ENCODE data around the gene EPO. TPM values are rescaled to one million over a fixed set of nuclear protein-coding genes. Genes with fewer than 3 reads are reported as not detected.

The EPO gene
- total and polyA plus RNA-seq, 2 experiments from 2014 or later = not detected

GRCh38 chr7:100765250-100765649, 45.0 kb downstream of the EPO start:
- H3K27ac ChIP-seq = no peak overlapping the region
- no peaks in the 10 kb centered on the region for H3K36me3 ChIP-seq (ENCODE audit: low read depth)
- no peak overlapping the region for H2AFZ ChIP-seq
- no peaks in the 10 kb centered on the region for H3K9me3 ChIP-seq (ENCODE audit: low read depth)
- no peaks in the 10 kb centered on the region for H3K9me2 ChIP-seq (ENCODE audit: insufficient read depth)
- H3K4me2 ChIP-seq (ENCODE audit: unreplicated experiment) = no peak overlapping the region
- no peaks in the 10 kb centered on the region for H3K79me2 ChIP-seq (ENCODE audit: insufficient read depth)
- no peak for DNase-seq
- H4K20me1 ChIP-seq (ENCODE audit: insufficient read depth) = no peaks in the 10 kb centered on the region
- peaks cover 4% of the 10 kb centered on the region; the same call in 1 of the 2 replicates for H3K27me3 ChIP-seq (replicated peaks; ENCODE audit: insufficient read depth)
- WGBS, 2 experiments (ENCODE audit: low coverage in 1 of 2, low lambda C conversion rate in 2 of 2, missing lambda C conversion rate in 2 of 2) = 61 to 65% methylated on average over 16 of the region's 16 CpGs
- H3K9ac ChIP-seq = no peak overlapping the region
- in situ Hi-C loops (cut with MboI) = no loop called here
- TF ChIP-seq EZH2 (IDR thresholded peaks at IDR 0.05; ENCODE audit: insufficient read depth, poor library complexity, severe bottlenecking) = no peak
- no peak for TF ChIP-seq EZH2phosphoT487 (IDR thresholded peaks at IDR 0.05; ENCODE audit: insufficient read depth, low read depth)
- H3K4me1 ChIP-seq (ENCODE audit: insufficient read depth) = no peaks in the 10 kb centered on the region
- no peaks in the 10 kb centered on the region for H3F3A ChIP-seq (ENCODE audit: insufficient read depth)
- no peak overlapping the region for H3K4me3 ChIP-seq

- no peaks in the 10 kb centered on the region for H3K9me2 ChIP-seq (ENCODE audit: insufficient read depth)
- H3K4me2 ChIP-seq (ENCODE audit: unreplicated experiment) = no peak overlapping the region
- no peaks in the 10 kb centered on the region for H3K9me3 ChIP-seq (ENCODE audit: low read depth)
- no peaks in the 10 kb centered on the region for H3K79me2 ChIP-seq (ENCODE audit: insufficient read depth)
- TF ChIP-seq EZH2phosphoT487 (IDR thresholded peaks at IDR 0.05; ENCODE audit: insufficient read depth, low read depth) = no peak
- TF ChIP-seq EZH2 (IDR thresholded peaks at IDR 0.05; ENCODE audit: insufficient read depth, poor library complexity, severe bottlenecking) = no peak
- no peak overlapping the region for H2AFZ ChIP-seq
- no peak overlapping the region for H3K9ac ChIP-seq
- no peaks in the 10 kb centered on the region for H3K4me1 ChIP-seq (ENCODE audit: insufficient read depth)
- H3K27ac ChIP-seq = no peak overlapping the region
- no peaks in the 10 kb centered on the region for H3K36me3 ChIP-seq (ENCODE audit: low read depth)
- peak; percentile 31 for DNase-seq
- 57 to 68% methylated on average over 7 of the region's 7 CpGs for WGBS, 2 experiments (ENCODE audit: low coverage in 1 of 2, low lambda C conversion rate in 2 of 2, missing lambda C conversion rate in 2 of 2)
- H4K20me1 ChIP-seq (ENCODE audit: insufficient read depth) = no peaks in the 10 kb centered on the region
- H3F3A ChIP-seq (ENCODE audit: insufficient read depth) = no peaks in the 10 kb centered on the region
- no peak overlapping the region for H3K4me3 ChIP-seq
- H3K27me3 ChIP-seq (replicated peaks; ENCODE audit: insufficient read depth) = peaks cover 4% of the 10 kb centered on the region; the same call in 1 of the 2 replicates
- in situ Hi-C loops (cut with MboI) = no loop called here
Measured at GRCh38 chr7:100768784-100769183, 48.5 kb downstream of the EPO start.

Other genes starting within 250 kb of the EPO start
- 18.6 and 30.7 TPM in 2 replicates for gene TSC22D4, start 241.3 kb upstream of the EPO start, total RNA-seq (2014; rRNA removed; shearing (Covaris generic))
- gene TSC22D4, start 241.3 kb upstream of the EPO start, polyA plus RNA-seq (2016; fragmentation: Nextera tagmentation; extraction: Ambion mirVana) = 19.1 and 20.7 TPM in 2 replicates
- gene NYAP1, start 236.5 kb upstream of the EPO start, total RNA-seq (2014; rRNA removed; shearing (Covaris generic)) = not detected in 2 replicates
- gene NYAP1, start 236.5 kb upstream of the EPO start, polyA plus RNA-seq (2016; fragmentation: Nextera tagmentation; extraction: Ambion mirVana) = not detected in 2 replicates
- gene AGFG2, start 181.3 kb upstream of the EPO start, total RNA-seq (2014; rRNA removed; shearing (Covaris generic)) = 4.8 and 4.9 TPM in 2 replicates
- 6.5 and 7.3 TPM in 2 replicates for gene AGFG2, start 181.3 kb upstream of the EPO start, polyA plus RNA-seq (2016; fragmentation: Nextera tagmentation; extraction: Ambion mirVana)
- gene SAP25, start 146.6 kb upstream of the EPO start, total RNA-seq (2014; rRNA removed; shearing (Covaris generic)) = not detected in 2 replicates
- 0.42 TPM in 1 of 2 replicates, not detected in the other for gene SAP25, start 146.6 kb upstream of the EPO start, polyA plus RNA-seq (2016; fragmentation: Nextera tagmentation; extraction: Ambion mirVana)
- 13.6 and 29.2 TPM in 2 replicates for gene LRCH4, start 134.3 kb upstream of the EPO start, total RNA-seq (2014; rRNA removed; shearing (Covaris generic))
- 11.0 and 12.9 TPM in 2 replicates for gene LRCH4, start 134.3 kb upstream of the EPO start, polyA plus RNA-seq (2016; fragmentation: Nextera tagmentation; extraction: Ambion mirVana)
- gene FBXO24, start 134.1 kb upstream of the EPO start, total RNA-seq (2014; rRNA removed; shearing (Covaris generic)) = 0.43 and 0.89 TPM in 2 replicates
- gene FBXO24, start 134.1 kb upstream of the EPO start, polyA plus RNA-seq (2016; fragmentation: Nextera tagmentation; extraction: Ambion mirVana) = 0.11 and 0.38 TPM in 2 replicates
- gene PCOLCE, start 118.1 kb upstream of the EPO start, total RNA-seq (2014; rRNA removed; shearing (Covaris generic)) = 211 and 267 TPM in 2 replicates
- 536 and 544 TPM in 2 replicates for gene PCOLCE, start 118.1 kb upstream of the EPO start, polyA plus RNA-seq (2016; fragmentation: Nextera tagmentation; extraction: Ambion mirVana)
- gene MOSPD3, start 107.9 kb upstream of the EPO start, total RNA-seq (2014; rRNA removed; shearing (Covaris generic)) = 14.0 and 17.5 TPM in 2 replicates
- 26.5 and 27.1 TPM in 2 replicates for gene MOSPD3, start 107.9 kb upstream of the EPO start, polyA plus RNA-seq (2016; fragmentation: Nextera tagmentation; extraction: Ambion mirVana)
- 0.11 and 0.51 TPM in 2 replicates for gene TFR2, start 78.9 kb upstream of the EPO start, total RNA-seq (2014; rRNA removed; shearing (Covaris generic))
- gene TFR2, start 78.9 kb upstream of the EPO start, polyA plus RNA-seq (2016; fragmentation: Nextera tagmentation; extraction: Ambion mirVana) = 0.28 and 0.79 TPM in 2 replicates
- gene ACTL6B, start 64.0 kb upstream of the EPO start, total RNA-seq (2014; rRNA removed; shearing (Covaris generic)) = not detected in 2 replicates
- not detected in 2 replicates for gene ACTL6B, start 64.0 kb upstream of the EPO start, polyA plus RNA-seq (2016; fragmentation: Nextera tagmentation; extraction: Ambion mirVana)
- 65.6 and 89.8 TPM in 2 replicates for gene GNB2, start 46.7 kb upstream of the EPO start, total RNA-seq (2014; rRNA removed; shearing (Covaris generic))
- gene GNB2, start 46.7 kb upstream of the EPO start, polyA plus RNA-seq (2016; fragmentation: Nextera tagmentation; extraction: Ambion mirVana) = 130 and 132 TPM in 2 replicates
- gene GIGYF1, start 26.2 kb upstream of the EPO start, total RNA-seq (2014; rRNA removed; shearing (Covaris generic)) = 15.6 and 19.5 TPM in 2 replicates
- 6.4 and 7.4 TPM in 2 replicates for gene GIGYF1, start 26.2 kb upstream of the EPO start, polyA plus RNA-seq (2016; fragmentation: Nextera tagmentation; extraction: Ambion mirVana)
- gene POP7, start 14.3 kb upstream of the EPO start, total RNA-seq (2014; rRNA removed; shearing (Covaris generic)) = 31.3 and 35.2 TPM in 2 replicates
- gene POP7, start 14.3 kb upstream of the EPO start, polyA plus RNA-seq (2016; fragmentation: Nextera tagmentation; extraction: Ambion mirVana) = 63.4 and 67.9 TPM in 2 replicates
- gene ZAN, start 13.1 kb downstream of the EPO start, total RNA-seq (2014; rRNA removed; shearing (Covaris generic)) = not detected in 2 replicates
- gene ZAN, start 13.1 kb downstream of the EPO start, polyA plus RNA-seq (2016; fragmentation: Nextera tagmentation; extraction: Ambion mirVana) = not detected in 2 replicates
- gene EPHB4, start 107.1 kb downstream of the EPO start, total RNA-seq (2014; rRNA removed; shearing (Covaris generic)) = 26.9 and 32.9 TPM in 2 replicates
- 6.7 and 8.2 TPM in 2 replicates for gene EPHB4, start 107.1 kb downstream of the EPO start, polyA plus RNA-seq (2016; fragmentation: Nextera tagmentation; extraction: Ambion mirVana)
- gene SLC12A9, start 132.2 kb downstream of the EPO start, total RNA-seq (2014; rRNA removed; shearing (Covaris generic)) = 16.8 and 21.2 TPM in 2 replicates
- 6.1 and 7.9 TPM in 2 replicates for gene SLC12A9, start 132.2 kb downstream of the EPO start, polyA plus RNA-seq (2016; fragmentation: Nextera tagmentation; extraction: Ambion mirVana)
- 113 and 121 TPM in 2 replicates for gene TRIP6, start 146.9 kb downstream of the EPO start, total RNA-seq (2014; rRNA removed; shearing (Covaris generic))
- 68.6 and 71.3 TPM in 2 replicates for gene TRIP6, start 146.9 kb downstream of the EPO start, polyA plus RNA-seq (2016; fragmentation: Nextera tagmentation; extraction: Ambion mirVana)
- gene SRRT, start 154.6 kb downstream of the EPO start, total RNA-seq (2014; rRNA removed; shearing (Covaris generic)) = 57.1 and 58.9 TPM in 2 replicates
- gene SRRT, start 154.6 kb downstream of the EPO start, polyA plus RNA-seq (2016; fragmentation: Nextera tagmentation; extraction: Ambion mirVana) = 74.8 and 74.9 TPM in 2 replicates
- 6.7 and 9.9 TPM in 2 replicates for gene UFSP1, start 169.2 kb downstream of the EPO start, total RNA-seq (2014; rRNA removed; shearing (Covaris generic))
- gene UFSP1, start 169.2 kb downstream of the EPO start, polyA plus RNA-seq (2016; fragmentation: Nextera tagmentation; extraction: Ambion mirVana) = 4.3 and 5.1 TPM in 2 replicates
- not detected in 2 replicates for gene ACHE, start 175.4 kb downstream of the EPO start, total RNA-seq (2014; rRNA removed; shearing (Covaris generic))
- 0.14 TPM in 1 of 2 replicates, not detected in the other for gene ACHE, start 175.4 kb downstream of the EPO start, polyA plus RNA-seq (2016; fragmentation: Nextera tagmentation; extraction: Ambion mirVana)
- gene MUC3A, start 229.1 kb downstream of the EPO start, total RNA-seq (2014; rRNA removed; shearing (Covaris generic)) = not detected in 2 replicates
- gene MUC3A, start 229.1 kb downstream of the EPO start, polyA plus RNA-seq (2016; fragmentation: Nextera tagmentation; extraction: Ambion mirVana) = not detected in 2 replicates
- 0.54 and 1.5 TPM in 2 replicates for gene MUC12, start 249.1 kb downstream of the EPO start, total RNA-seq (2014; rRNA removed; shearing (Covaris generic))
- 1.0 and 1.3 TPM in 2 replicates for gene MUC12, start 249.1 kb downstream of the EPO start, polyA plus RNA-seq (2016; fragmentation: Nextera tagmentation; extraction: Ambion mirVana)

Data from GM23248 (cell line).